ENCODE data around the gene CDH24.
"Not testable (repeated sequence)": the region's sequence is repeated elsewhere in the genome, so short reads cannot be mapped to it uniquely, and the experiment has no call there.

CDH24 gene

GRCh38 chr14:23015618-23016017 lies 41.7 kb downstream of the CDH24 start:
- no peak for FAIRE-seq

GRCh38 chr14:23013749-23014054 lies 43.6 kb downstream of the CDH24 start:
- not testable (repeated sequence) for FAIRE-seq

GRCh38 chr14:23013054-23013748 lies 44.1 kb downstream of the CDH24 start:
- no peak for FAIRE-seq

GRCh38 chr14:23009939-23010726 lies 47.2 kb downstream of the CDH24 start, which contains the start of gene C14orf93:
TSS of gene C14orf93 (minus strand) at chr14:23010143. CDS start at chr14:22999023, 11,120 bp downstream.
- FAIRE-seq: no peak

GRCh38 chr14:23009483-23009938 lies 47.8 kb downstream of the CDH24 start:
- peak; percentile 27 for FAIRE-seq

GRCh38 chr14:23008831-23009230 lies 48.5 kb downstream of the CDH24 start:
- no peak for FAIRE-seq

- FAIRE-seq: peak; percentile 97
Observed at GRCh38 chr14:23006544-23007419, 50.5 kb downstream of the CDH24 start.

- FAIRE-seq: no peak
Observed at GRCh38 chr14:23006188-23006534, 51.2 kb downstream of the CDH24 start.

GRCh38 chr14:23005451-23006187 lies 51.7 kb downstream of the CDH24 start:
- no peak for FAIRE-seq

GRCh38 chr14:23004274-23004673 lies 53.0 kb downstream of the CDH24 start:
- FAIRE-seq: not testable (repeated sequence)

GRCh38 chr14:23002592-23002991 lies 54.7 kb downstream of the CDH24 start:
- no peak for FAIRE-seq

GRCh38 chr14:23000860-23001259 lies 56.5 kb downstream of the CDH24 start:
- no peak for FAIRE-seq

GRCh38 chr14:22998329-22999012 lies 58.8 kb downstream of the CDH24 start:
- FAIRE-seq: no peak

GRCh38 chr14:22997676-22998323 lies 59.5 kb downstream of the CDH24 start:
- FAIRE-seq: no peak
